Glutamatergic neuron (in vitro differentiated cells): ENCODE data around the gene RNU5D-1. TPM values are rescaled to one million over a fixed set of nuclear protein-coding genes. Genes with fewer than 3 reads are reported as not detected.

ENCODE experiments used
- DNase-seq: peaks from one replicate; pipeline ENCODE4 v3.0.0; 2022
- H3K27ac Mint-ChIP-seq: one replicate; pipeline ENCODE4 v1.8.0; 2020; ENCODE audit warnings: mild to moderate bottlenecking, mixed read lengths, inconsistent platforms; ENCODE audit not compliant: unreplicated experiment
- H3K27me3 Mint-ChIP-seq: one replicate; pipeline ENCODE4 v1.8.0; 2020; ENCODE audit warnings: mild to moderate bottlenecking, moderate library complexity, mixed read lengths, inconsistent platforms; ENCODE audit not compliant: unreplicated experiment
- H3K36me3 Mint-ChIP-seq: one replicate; pipeline ENCODE4 v1.8.0; 2020; ENCODE audit warnings: mild to moderate bottlenecking, mixed read lengths, inconsistent platforms; ENCODE audit not compliant: unreplicated experiment
- H3K4me1 Mint-ChIP-seq: one replicate; pipeline ENCODE4 v1.8.0; 2020; ENCODE audit warnings: mild to moderate bottlenecking, low read depth, mixed read lengths, inconsistent platforms; ENCODE audit not compliant: unreplicated experiment
- H3K4me3 Mint-ChIP-seq: one replicate; pipeline ENCODE4 v1.8.0; 2020; ENCODE audit warnings: mild to moderate bottlenecking, mixed read lengths, inconsistent platforms; ENCODE audit not compliant: unreplicated experiment
- H3K9me3 Mint-ChIP-seq: one replicate; pipeline ENCODE4 v1.8.0; 2020; ENCODE audit warnings: mild to moderate bottlenecking, moderate library complexity, mixed read lengths, inconsistent platforms; ENCODE audit not compliant: unreplicated experiment
- total RNA-seq: library from RNA; stranded (reverse); fragmentation: NEBNext Ultra II Directional; extraction: Animal tissue kit (Norgen Biotek cat#: 25700); gene quantifications from one replicate; pipeline ENCODE4 v1.2.1, GENCODE V29; 2021; ENCODE audit not compliant: unreplicated experiment
- TF ChIP-seq, protein P1 (sequence below): fragments of 200-600 bp; sonication (generic); IDR thresholded peaks from one replicate; pipeline ENCODE4 v1.5.0; 2021; ENCODE audit not compliant: partially characterized antibody, unreplicated experiment

Gene RNU5D-1
- total RNA-seq, 1 donor from 2014 or later, result not detected

- H3K4me3 Mint-ChIP-seq, result no peak overlapping the region
- DNase-seq, result no peak
- peaks cover 6% of the 10 kb centered on the region for H3K9me3 Mint-ChIP-seq
- H3K36me3 Mint-ChIP-seq, result no peaks in the 10 kb centered on the region
- no peaks in the 10 kb centered on the region for H3K4me1 Mint-ChIP-seq
- peaks cover 4% of the 10 kb centered on the region for H3K27me3 Mint-ChIP-seq
- H3K27ac Mint-ChIP-seq, result no peak overlapping the region
- TF ChIP-seq, protein P1, sequence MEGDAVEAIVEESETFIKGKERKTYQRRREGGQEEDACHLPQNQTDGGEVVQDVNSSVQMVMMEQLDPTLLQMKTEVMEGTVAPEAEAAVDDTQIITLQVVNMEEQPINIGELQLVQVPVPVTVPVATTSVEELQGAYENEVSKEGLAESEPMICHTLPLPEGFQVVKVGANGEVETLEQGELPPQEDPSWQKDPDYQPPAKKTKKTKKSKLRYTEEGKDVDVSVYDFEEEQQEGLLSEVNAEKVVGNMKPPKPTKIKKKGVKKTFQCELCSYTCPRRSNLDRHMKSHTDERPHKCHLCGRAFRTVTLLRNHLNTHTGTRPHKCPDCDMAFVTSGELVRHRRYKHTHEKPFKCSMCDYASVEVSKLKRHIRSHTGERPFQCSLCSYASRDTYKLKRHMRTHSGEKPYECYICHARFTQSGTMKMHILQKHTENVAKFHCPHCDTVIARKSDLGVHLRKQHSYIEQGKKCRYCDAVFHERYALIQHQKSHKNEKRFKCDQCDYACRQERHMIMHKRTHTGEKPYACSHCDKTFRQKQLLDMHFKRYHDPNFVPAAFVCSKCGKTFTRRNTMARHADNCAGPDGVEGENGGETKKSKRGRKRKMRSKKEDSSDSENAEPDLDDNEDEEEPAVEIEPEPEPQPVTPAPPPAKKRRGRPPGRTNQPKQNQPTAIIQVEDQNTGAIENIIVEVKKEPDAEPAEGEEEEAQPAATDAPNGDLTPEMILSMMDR, result no peak
Measured at GRCh38 chr1:44733365-44733764, 2.4 kb upstream of the RNU5D-1 start.

DNA sequence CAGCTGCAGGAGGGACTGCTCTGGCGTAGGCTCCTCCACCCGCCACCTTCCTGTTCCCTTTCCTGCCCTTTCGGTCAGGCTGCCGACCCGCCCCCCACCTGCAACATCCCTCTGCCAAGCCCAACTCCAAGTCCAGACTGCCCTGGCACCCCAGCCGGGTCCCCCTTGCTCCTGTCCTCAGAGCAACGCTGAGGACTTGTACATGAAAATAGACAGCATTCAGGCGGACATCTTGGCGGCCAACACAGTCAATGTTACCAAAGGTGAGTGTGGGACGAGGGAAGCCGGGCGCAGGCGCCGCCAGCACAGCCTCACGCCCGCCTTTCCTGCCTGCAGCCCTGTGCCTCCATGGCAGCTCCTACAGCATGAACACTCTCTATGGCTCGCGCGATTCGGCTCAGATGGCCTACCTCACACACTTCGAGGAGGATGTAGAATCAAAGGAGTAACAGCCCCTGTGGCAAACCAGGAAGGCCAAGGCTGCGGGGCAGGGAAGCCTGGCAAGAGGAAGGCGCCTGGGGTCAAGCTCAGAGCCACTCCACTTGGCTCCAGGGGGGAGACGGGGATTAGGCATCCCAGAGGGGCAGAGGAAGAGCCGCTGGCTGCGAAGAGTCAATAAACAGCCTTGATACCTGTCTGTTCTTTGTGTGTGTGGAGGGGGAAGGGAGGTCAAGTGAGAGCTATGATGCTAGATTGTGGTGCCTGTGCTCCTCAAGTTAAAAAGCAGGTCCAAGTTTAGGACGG is 5.8 kb downstream of the RNU5D-1 start:
- DNase-seq, result no peak
- peaks cover 4% of the 10 kb centered on the region for H3K9me3 Mint-ChIP-seq
- H3K4me3 Mint-ChIP-seq, result no peak overlapping the region
- no peaks in the 10 kb centered on the region for H3K4me1 Mint-ChIP-seq
- H3K27me3 Mint-ChIP-seq, result peaks cover 13% of the 10 kb centered on the region
- TF ChIP-seq, protein P1, result no peak
- H3K27ac Mint-ChIP-seq, result no peak overlapping the region
- H3K36me3 Mint-ChIP-seq, result no peaks in the 10 kb centered on the region

DNA sequence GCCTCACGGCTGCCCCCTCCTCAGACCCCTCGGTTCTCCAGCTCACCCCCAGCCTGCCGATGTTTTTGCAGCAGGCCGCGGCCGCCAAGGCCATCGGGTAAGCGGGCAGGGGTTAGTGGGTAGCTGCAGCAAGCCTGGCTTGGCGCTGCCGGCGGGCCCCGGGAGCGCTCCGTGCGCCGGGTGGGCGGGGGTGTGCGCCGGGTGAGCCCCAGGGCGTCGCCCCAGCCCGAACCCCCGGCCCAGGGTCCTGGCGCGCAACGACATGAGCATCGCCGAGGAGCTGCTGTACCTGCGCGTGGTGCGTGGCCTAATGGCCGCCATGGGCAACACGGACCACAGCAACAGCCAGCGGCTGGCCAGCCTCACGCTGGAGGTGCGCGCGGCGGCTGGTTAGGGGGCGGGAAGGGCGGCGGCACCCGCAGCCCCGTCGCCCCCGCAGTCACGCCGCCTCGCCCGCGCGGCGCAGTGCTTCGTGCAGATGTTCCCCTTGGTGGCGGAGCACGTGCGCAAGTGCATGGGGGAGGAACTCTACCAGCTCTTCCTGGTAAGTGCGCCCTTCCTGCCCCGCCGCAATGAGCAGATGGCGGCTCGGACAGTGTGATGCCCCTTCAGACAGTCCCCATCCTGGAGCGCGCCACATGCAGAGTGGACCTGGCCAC is 6.5 kb downstream of the RNU5D-1 start:
- TF ChIP-seq, protein P1, result no peak
- Mint-ChIP-seq H3K36me3 (no peaks in the 10 kb centered on the region), H3K4me1 (no peaks in the 10 kb centered on the region), H3K27ac (no peak overlapping the region), H3K27me3 (peaks cover 13% of the 10 kb centered on the region), H3K9me3 (peaks cover 4% of the 10 kb centered on the region), H3K4me3 (no peak overlapping the region)
- no peak for DNase-seq

GRCh38 chr1:44723496-44724295 is 7.3 kb downstream of the RNU5D-1 start:
- Mint-ChIP-seq H3K36me3 (no peaks in the 10 kb centered on the region), H3K9me3 (peaks cover 4% of the 10 kb centered on the region), H3K4me3 (no peak overlapping the region), H3K27ac (no peak overlapping the region), H3K27me3 (peaks cover 13% of the 10 kb centered on the region), H3K4me1 (no peaks in the 10 kb centered on the region)
- DNase-seq, result no peak
- TF ChIP-seq, protein P1, result no peak
